HG03520 (cell line): ENCODE measurements around the gene NELFB.

Experiments used
- ATAC-seq: cut with Tn5 transposase; IDR thresholded peaks from one replicate; pipeline ENCODE4 v1.9.1; 2021; ENCODE audit warnings: mild to moderate bottlenecking, moderate library complexity; ENCODE audit not compliant: unreplicated experiment

The NELFB gene

GRCh38 chr9:137301081-137301947 is 46.2 kb downstream of the NELFB start:
- peak; percentile 10 for ATAC-seq

GRCh38 chr9:137302118-137302448 is 47.0 kb downstream of the NELFB start, which contains the start of gene NRARP:
Gene NRARP, minus strand, starts transcription at chr9:137302271. Its CDS starts 343 bp downstream, at chr9:137301928.
- peak; percentile 65 for ATAC-seq

GRCh38 chr9:137302449-137303150 is 47.5 kb downstream of the NELFB start:
- peak; percentile 36 for ATAC-seq

DNA sequence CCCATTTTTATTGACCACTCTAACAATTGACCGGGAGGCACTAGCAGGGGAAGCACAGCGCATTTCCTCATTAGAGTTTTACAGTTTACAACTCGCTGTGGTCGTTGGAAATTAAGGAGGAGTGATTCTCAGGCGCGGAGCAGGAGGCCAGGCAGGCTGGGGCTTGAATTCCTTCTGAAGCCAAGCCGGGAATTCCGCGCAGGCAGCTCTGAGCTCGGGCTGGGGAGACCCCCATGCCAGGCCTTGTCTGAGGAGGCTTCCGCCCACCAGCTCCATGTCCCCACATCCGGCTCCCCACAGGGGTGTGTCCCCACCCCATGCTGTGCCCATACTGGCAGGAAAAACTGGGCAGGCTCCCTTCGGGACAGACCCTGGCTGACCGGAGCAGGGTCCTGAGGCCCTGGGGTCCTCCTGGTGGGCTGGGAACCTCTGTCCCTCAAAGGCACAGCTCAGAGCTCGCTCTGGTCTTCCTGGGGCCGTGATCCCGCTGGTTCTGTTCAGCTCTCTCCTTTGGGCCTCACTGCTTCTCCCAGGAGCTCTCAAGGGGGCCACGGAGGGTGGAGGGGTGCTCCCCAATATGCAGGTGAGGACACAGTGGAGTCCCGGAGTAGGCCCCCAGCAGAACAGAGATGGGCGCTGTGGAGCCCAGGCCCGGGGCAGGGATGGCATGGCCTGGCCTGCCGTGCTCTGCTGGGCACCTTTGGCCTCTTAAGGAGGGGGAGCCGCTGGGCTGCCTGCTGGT is 48.2 kb downstream of the NELFB start:
- ATAC-seq = no peak

DNA sequence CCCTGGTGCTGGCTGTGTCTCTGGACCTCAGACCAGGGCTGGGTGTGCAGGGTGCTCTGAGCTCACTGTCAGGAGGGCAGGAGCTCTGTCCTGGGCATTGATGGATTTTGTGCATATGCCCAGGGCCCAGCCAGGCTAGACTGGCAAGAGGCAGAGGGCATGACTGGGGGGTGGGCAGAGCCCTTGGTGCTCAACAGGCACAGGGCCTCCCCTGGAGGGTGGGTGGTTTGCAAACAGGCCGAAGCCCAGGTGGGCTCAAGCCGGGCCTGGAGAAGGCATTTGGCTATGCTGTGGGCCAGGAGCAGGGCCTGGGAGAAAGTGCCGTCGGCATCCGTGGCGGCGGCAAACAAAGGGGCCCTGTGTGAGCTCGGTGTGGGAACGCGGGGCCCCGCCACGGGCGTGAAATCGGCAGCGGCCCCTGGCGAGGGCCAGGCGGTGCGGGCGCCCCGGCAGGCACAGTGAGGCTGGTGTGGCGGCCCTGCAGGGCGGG is 48.8 kb downstream of the NELFB start:
- ATAC-seq = no peak

DNA sequence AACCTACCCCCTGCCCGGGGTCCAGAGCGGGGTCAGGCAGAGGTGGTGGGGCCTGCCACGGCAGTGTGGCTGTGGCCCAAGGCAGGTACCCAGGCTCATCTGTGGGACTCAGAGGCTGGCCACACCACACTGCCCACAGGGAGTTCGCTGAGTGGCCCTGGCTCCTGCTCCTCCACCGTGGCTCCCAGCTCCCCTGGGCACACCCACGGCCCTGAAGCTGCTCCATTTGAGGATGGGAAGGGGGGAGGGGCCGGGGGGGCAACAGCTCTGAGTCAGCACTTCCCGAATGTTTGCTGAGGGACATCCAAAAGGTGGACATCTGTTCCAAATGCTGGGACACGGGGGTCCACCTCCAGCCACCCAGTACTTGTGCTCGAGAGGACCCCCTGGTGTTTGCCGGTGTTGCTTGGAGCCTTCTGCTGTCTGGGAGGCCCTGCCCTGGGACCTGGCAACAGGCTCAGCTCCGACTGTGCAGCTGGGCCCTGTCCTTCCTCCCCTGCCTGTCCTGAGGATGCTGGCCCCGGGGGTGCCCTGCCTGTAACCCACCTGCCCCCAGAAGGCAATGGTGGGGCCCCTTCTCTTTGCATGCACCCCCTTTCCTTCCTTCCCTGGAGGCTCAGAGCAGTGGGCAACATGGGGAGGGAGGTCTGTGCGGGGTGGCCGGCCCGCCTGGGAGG is 49.4 kb downstream of the NELFB start:
- ATAC-seq = no peak

DNA sequence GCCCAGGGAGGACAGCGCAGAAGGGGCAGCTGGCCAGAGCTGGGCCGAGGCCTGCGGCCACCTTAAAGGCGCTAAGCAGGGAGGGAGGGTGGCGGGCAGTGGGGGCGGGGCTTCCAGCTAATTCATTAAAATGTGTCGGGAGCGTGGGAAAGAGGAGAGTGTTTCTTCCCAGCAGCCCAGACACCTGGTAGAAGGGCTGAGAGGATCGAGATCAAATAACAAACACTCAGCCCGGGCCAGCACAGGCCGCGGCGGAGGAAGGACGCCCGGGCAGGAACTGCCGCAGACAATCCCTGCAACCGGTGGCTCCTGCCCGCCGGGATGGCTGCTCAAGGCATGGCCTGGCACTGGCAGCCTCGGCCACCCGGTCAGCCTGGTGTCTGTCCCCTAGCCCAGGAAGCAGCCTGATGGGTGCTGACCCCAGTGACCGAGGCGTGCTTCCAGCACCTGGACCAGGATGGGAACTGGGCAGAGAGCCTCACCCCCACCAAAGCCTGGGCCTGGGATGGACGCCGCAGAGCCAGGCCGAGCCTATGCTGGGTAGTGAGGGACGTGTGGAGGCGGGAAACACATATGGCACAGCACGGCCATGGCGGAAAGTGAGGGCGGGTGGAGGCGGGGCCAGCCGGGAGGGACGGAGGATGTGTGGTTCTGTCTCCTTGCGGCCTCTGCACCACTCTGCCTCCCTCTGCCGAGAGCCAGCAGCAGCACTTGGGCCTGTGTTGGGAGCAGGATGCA is 50.1 kb downstream of the NELFB start:
- no peak for ATAC-seq

DNA sequence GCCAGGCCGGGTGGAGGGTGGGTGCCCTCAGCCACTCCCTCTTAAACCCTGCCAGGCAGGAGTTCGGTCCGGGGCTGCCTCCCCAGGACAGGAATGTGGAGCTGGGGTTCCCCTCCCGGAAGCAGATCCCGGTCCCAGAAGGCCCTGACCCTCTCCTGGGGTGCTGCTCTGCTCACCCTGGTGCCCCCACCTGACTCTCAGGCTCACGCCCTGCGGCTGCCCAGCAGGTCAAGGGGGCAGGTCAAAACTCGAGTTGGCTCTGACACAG is 50.6 kb downstream of the NELFB start:
- ATAC-seq = no peak

DNA sequence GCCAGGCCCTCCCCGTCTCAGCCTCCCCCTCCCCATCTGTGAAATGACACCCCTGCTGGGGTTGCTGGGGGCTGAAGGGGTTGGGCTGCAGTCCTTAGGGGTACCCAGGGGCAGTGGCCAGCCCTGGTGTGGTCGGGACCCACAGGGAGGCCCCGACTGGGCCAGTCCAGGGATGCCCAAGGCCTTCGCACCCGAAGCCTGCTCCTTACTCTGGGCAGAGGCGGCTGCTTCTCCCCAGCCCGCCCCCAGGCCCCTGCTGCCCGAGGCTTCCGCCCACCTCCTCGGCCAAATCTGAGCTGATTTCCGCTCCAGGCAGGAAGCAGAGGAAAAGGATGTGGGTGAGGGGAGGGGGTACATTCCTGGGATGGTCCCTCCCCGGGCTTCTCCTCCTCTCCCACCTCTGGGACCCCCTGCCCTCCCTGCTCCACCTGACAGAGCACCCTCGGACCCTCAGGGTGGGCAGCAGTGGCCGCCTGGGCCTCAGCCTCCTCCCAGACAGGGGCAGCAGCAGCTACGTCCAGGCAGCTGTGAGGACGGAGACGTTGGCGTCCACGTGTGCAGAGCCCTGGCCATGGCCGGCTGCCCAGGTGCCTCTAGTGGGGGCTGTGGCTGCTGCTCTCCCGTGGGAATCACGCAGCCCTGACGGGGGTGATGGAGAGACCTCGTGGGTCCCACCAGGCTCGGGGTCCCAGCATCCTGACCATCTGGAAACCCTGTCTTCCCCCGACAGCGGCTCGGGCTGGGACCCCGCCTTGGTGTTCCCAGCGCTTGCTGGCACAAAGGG is 51.1 kb downstream of the NELFB start:
- ATAC-seq = no peak

DNA sequence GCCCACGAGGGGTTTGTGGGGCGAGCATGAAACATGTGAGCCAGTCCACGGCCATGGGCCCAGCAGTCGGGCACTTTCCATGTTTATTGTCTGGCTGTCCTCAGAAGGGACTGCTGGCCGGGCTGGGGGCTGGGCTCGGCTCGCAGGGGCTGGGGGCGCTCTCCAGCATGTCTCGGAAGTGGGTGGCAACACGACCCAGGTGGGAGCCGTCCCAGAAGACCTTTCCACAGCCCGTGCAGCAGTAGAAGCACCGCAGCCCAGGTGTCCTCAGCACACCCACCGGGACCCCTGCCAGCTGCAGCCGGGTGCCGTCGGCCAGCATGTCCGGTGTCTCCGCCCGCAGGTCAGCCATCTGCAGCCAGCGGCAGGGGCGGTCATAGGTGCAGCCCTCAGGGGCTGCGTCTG is 51.7 kb downstream of the NELFB start:
- ATAC-seq = no peak

GRCh38 chr9:137307255-137308056 is 52.3 kb downstream of the NELFB start:
- ATAC-seq = no peak

- ATAC-seq = no peak
Measured at GRCh38 chr9:137308057-137308619, 53.0 kb downstream of the NELFB start.

DNA sequence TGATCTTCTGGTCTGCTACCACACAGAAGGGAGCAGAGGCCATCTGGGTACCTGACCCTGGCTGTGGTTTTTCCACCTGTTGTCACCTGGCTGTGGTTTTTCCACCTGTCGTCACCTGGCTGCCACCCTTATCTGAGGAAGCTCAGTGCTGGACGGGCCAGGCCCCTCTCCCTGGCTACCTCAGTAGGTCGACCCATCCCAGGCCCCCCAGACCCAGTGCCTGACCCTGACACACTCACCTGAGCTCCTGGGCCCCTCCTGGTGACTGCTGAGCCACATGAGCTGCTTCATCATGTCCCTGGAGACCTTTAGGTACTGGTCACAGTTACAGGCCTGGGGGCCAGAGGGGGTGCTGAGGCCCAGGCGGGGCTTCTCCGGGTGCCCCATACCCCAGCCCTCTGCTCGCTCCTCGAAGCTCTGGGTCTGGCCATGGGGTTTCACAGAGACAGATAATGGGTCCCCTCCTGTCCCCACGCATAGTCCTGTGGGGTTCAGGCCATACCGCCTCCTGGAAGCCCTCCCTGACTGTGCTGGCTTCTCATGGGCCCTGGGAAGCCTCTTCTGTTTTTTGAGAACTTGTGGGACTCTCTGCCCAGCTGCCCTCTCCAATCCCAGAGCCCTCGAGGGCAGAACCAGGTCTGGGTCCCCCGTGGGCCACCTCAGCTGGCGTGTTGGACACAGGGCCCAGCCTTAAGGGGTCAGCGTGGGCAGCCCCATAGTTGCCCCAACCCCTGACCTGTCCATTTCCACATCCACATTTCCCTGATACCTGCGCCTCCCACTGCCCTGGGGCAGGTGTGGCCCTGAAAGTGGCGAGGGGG is 54.5 kb downstream of the NELFB start:
- no peak for ATAC-seq

GRCh38 chr9:137310189-137311052 is 55.3 kb downstream of the NELFB start:
- ATAC-seq = no peak

GRCh38 chr9:137311171-137311985 is 56.3 kb downstream of the NELFB start:
- ATAC-seq = no peak
